Immature natural killer cell (primary cell): ENCODE measurements around the gene TPM2. TPM values are rescaled to one million over a fixed set of nuclear protein-coding genes. Genes with fewer than 3 reads are reported as not detected.
A peak's percentile ranks its signal among the peaks of the same experiment; 100 is the strongest.

Experiments used
- DNase-seq, 3 donors: peaks; one replicate each; pipeline ENCODE4 v3.0.0; 2022; ENCODE audit warnings: mixed read lengths in 1 of 3
- H3K27ac Mint-ChIP-seq, 6 donors: one replicate each; pipeline ENCODE4 v1.8.0; 2020; ENCODE audit warnings: mixed read lengths in 6 of 6, mild to moderate bottlenecking in 5 of 6, inconsistent platforms in 4 of 6, moderate library complexity in 3 of 6
- H3K27me3 Mint-ChIP-seq, 3 donors: one replicate each; pipeline ENCODE4 v1.8.0; 2020 to 2021; ENCODE audit warnings: low read depth in 3 of 3, mild to moderate bottlenecking in 3 of 3, mixed read lengths in 3 of 3, moderate library complexity in 3 of 3, inconsistent platforms in 1 of 3
- H3K36me3 Mint-ChIP-seq, 3 donors: one replicate each; pipeline ENCODE4 v1.8.0; 2020; ENCODE audit warnings: mixed read lengths in 3 of 3, inconsistent platforms in 2 of 3, mild to moderate bottlenecking in 2 of 3
- H3K4me1 Mint-ChIP-seq, 2 donors: one replicate each; pipeline ENCODE4 v1.8.0; 2020; ENCODE audit warnings: inconsistent platforms in 2 of 2, mild to moderate bottlenecking in 2 of 2, mixed read lengths in 2 of 2, moderate library complexity in 1 of 2
- H3K4me3 Mint-ChIP-seq, 5 donors: one replicate each; pipeline ENCODE4 v1.8.0; 2020; ENCODE audit warnings: mild to moderate bottlenecking in 5 of 5, mixed read lengths in 5 of 5, inconsistent platforms in 3 of 5, moderate library complexity in 3 of 5
- H3K9me3 Mint-ChIP-seq, 6 donors: one replicate each; pipeline ENCODE4 v1.8.0; 2020; ENCODE audit warnings: mild to moderate bottlenecking in 6 of 6, mixed read lengths in 6 of 6, inconsistent platforms in 4 of 6, moderate library complexity in 3 of 6
- polyA plus RNA-seq, 3 donors: library from polyadenylated mRNA; unstranded; fragments of 300-500 nt; fragmentation: Illumina TruSeq; gene quantifications; one replicate each; pipeline ENCODE4 v1.2.3, GENCODE V29; 2021

The TPM2 gene
- polyA plus RNA-seq, 3 donors from 2014 or later: 0.28 TPM; not detected in 2

GRCh38 chr9:35669331-35670145 is 20.2 kb downstream of the TPM2 start:
- Mint-ChIP-seq H3K4me1 (peaks cover 18 to 21% of the 10 kb centered on the region in 2 donors), H3K27me3 (peaks cover 0 to 6% (median 5%) of the 10 kb centered on the region in 3 donors), H3K36me3 (no peaks in the 10 kb centered on the region), H3K27ac (no peak overlapping the region), H3K9me3 (no peaks in the 10 kb centered on the region), H3K4me3 (no peak overlapping the region)
- no peak for DNase-seq

DNA sequence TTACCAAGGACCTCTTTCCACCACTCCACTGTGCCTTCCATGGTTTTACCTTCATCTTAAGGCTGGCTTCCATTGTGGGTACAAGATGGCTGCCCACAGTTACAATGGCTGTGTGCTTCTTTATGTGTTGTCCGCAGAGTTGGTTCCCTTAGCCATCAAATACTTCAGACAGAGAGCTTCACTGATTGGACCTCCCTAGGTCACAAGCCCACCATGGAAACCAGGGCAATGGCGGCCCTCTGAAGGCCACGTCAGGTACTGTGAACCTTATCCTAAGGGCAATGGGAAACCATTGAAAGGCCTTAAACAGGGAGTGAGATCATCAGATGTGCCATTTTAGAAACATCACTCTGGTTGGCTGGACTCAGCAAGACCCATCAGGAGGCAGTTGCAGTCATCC is 21.8 kb downstream of the TPM2 start:
- no peak overlapping the region for H3K27ac Mint-ChIP-seq
- no peak overlapping the region for H3K4me3 Mint-ChIP-seq
- no peaks in the 10 kb centered on the region for H3K9me3 Mint-ChIP-seq
- no peaks in the 10 kb centered on the region for H3K36me3 Mint-ChIP-seq
- DNase-seq: no peak
- peaks cover 0 to 3% (median 3%) of the 10 kb centered on the region in 3 donors for H3K27me3 Mint-ChIP-seq
- peaks cover 30 to 34% of the 10 kb centered on the region in 2 donors for H3K4me1 Mint-ChIP-seq

- DNase-seq: no peak
- no peaks in the 10 kb centered on the region for H3K9me3 Mint-ChIP-seq
- H3K27ac Mint-ChIP-seq: no peak overlapping the region
- peaks cover 0 to 5% (median 3%) of the 10 kb centered on the region in 3 donors for H3K27me3 Mint-ChIP-seq
- H3K36me3 Mint-ChIP-seq: peaks cover 4 to 5% (median 5%) of the 10 kb centered on the region in 3 donors
- peak overlapping the region in 1 of 5 donors; percentile 10 for H3K4me3 Mint-ChIP-seq
- peaks cover 44 to 48% of the 10 kb centered on the region in 2 donors for H3K4me1 Mint-ChIP-seq
Observed at GRCh38 chr9:35666549-35666948, 23.2 kb downstream of the TPM2 start.

GRCh38 chr9:35666045-35666444 is 23.7 kb downstream of the TPM2 start:
- Mint-ChIP-seq H3K36me3 (peaks cover 4 to 5% (median 5%) of the 10 kb centered on the region in 3 donors), H3K27me3 (peaks cover 0 to 5% (median 3%) of the 10 kb centered on the region in 3 donors), H3K9me3 (no peaks in the 10 kb centered on the region), H3K4me1 (peaks cover 48 to 53% of the 10 kb centered on the region in 2 donors), H3K27ac (peak overlapping the region in 3 of 6 donors; percentile 61 to 91 (median 65)), H3K4me3 (peak overlapping the region; percentile 87 to 93 (median 89))
- no peak for DNase-seq

DNA sequence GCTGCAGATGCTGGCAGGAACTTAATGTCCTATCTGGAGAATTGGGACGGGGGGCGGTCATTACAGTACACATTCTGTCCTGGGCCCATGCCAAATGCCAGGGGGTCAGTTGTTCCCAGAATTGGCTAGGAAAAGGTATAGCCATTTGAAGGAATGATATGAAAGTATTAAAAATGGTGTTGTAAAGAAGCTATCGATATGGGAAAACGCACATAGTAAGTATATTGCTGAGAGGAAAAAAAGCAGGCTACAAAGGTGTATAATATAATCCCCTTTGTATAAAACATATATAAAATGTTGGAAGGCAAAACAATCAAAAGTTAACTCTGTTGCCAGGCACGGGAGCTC is 24.3 kb downstream of the TPM2 start:
- no peak for DNase-seq

GRCh38 chr9:35664531-35665470 is 24.9 kb downstream of the TPM2 start, which contains the start of gene ARHGEF39:
ARHGEF39 (minus strand) TSS chr9:35665195; CDS start chr9:35665169, 26 bp downstream.
- Mint-ChIP-seq H3K4me3 (peak within 1 kb of the TSS; percentile 87 to 93 (median 89)), H3K36me3 (peaks cover 9 to 16% (median 14%) of the 10 kb centered on the region in 3 donors), H3K27me3 (peaks cover 0 to 5% (median 3%) of the 10 kb centered on the region in 3 donors), H3K9me3 (no peaks in the 10 kb centered on the region), H3K27ac (peak within 1 kb of the TSS; percentile 83 to 96 (median 90)), H3K4me1 (peaks cover 60 to 65% of the 10 kb centered on the region in 2 donors)
- DNase-seq: peak; percentile 74 to 76 (median 76)

More for the DNA sequence above, 24.3 kb downstream of the TPM2 start:
- Mint-ChIP-seq H3K27me3 (peaks cover 0 to 5% (median 3%) of the 10 kb centered on the region in 3 donors), H3K27ac (peak overlapping the region; percentile 72 to 96 (median 90)), H3K4me3 (peak overlapping the region; percentile 87 to 93 (median 89)), H3K9me3 (no peaks in the 10 kb centered on the region), H3K36me3 (peaks cover 5 to 11% (median 10%) of the 10 kb centered on the region in 3 donors), H3K4me1 (peaks cover 54 to 59% of the 10 kb centered on the region in 2 donors)

- peaks cover 0 to 5% (median 3%) of the 10 kb centered on the region in 6 donors for H3K9me3 Mint-ChIP-seq
- no peak for DNase-seq
- peaks cover 75 to 85% of the 10 kb centered on the region in 2 donors for H3K4me1 Mint-ChIP-seq
- peaks cover 8 to 23% (median 18%) of the 10 kb centered on the region in 3 donors for H3K27me3 Mint-ChIP-seq
- peak overlapping the region; percentile 56 to 83 (median 77) for H3K4me3 Mint-ChIP-seq
- peak overlapping the region; percentile 89 to 96 (median 92) for H3K27ac Mint-ChIP-seq
- peaks cover 13 to 24% (median 23%) of the 10 kb centered on the region in 3 donors for H3K36me3 Mint-ChIP-seq
Observed at GRCh38 chr9:35662437-35662836, 27.3 kb downstream of the TPM2 start.

GRCh38 chr9:35661756-35662350 is 27.9 kb downstream of the TPM2 start:
- Mint-ChIP-seq H3K27me3 (peaks cover 11 to 28% (median 24%) of the 10 kb centered on the region in 3 donors), H3K4me3 (peak overlapping the region; percentile 56 to 83 (median 77)), H3K36me3 (peaks cover 13 to 24% (median 23%) of the 10 kb centered on the region in 3 donors), H3K4me1 (peaks cover 81 to 91% of the 10 kb centered on the region in 2 donors), H3K27ac (peak overlapping the region; percentile 89 to 96 (median 92)), H3K9me3 (peaks cover 0 to 5% (median 3%) of the 10 kb centered on the region in 6 donors)
- peak; percentile 51 to 53 (median 52) for DNase-seq

GRCh38 chr9:35660966-35661415 is 28.7 kb downstream of the TPM2 start:
- H3K27ac Mint-ChIP-seq: peak overlapping the region; percentile 81 to 96 (median 91)
- peaks cover 87 to 96% of the 10 kb centered on the region in 2 donors for H3K4me1 Mint-ChIP-seq
- peaks cover 0 to 5% (median 3%) of the 10 kb centered on the region in 6 donors for H3K9me3 Mint-ChIP-seq
- peak overlapping the region; percentile 33 to 66 (median 52) for H3K4me3 Mint-ChIP-seq
- peaks cover 13 to 24% (median 23%) of the 10 kb centered on the region in 3 donors for H3K36me3 Mint-ChIP-seq
- peaks cover 11 to 32% (median 27%) of the 10 kb centered on the region in 3 donors for H3K27me3 Mint-ChIP-seq
- no peak for DNase-seq

DNA sequence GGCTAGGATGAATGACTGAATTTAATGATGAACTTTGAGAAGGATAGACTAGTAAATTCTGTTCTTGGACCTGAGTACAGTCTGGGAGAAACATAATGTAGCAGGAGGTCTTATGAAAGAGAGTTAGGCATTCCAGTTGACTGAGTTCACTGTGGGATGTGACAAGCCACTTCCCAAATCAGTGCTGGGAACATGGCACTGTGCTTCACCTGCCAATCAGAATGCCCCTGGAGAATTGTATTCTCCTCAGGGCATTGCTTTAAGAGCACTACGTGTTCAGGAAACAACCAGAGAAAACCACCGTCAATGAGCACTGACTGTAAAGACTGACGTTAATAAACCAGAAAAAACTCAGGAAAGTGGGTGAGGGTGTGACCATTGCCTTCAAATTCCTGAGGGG is 30.4 kb downstream of the TPM2 start:
- DNase-seq: no peak
- Mint-ChIP-seq H3K27ac (peak overlapping the region; percentile 89 to 100 (median 92)), H3K9me3 (peaks cover 0 to 5% (median 3%) of the 10 kb centered on the region in 6 donors), H3K4me1 (peaks cover 78 to 85% of the 10 kb centered on the region in 2 donors), H3K27me3 (peaks cover 11 to 30% (median 26%) of the 10 kb centered on the region in 3 donors), H3K4me3 (peak overlapping the region; percentile 81 to 91 (median 89)), H3K36me3 (peaks cover 13 to 24% (median 23%) of the 10 kb centered on the region in 3 donors)

DNA sequence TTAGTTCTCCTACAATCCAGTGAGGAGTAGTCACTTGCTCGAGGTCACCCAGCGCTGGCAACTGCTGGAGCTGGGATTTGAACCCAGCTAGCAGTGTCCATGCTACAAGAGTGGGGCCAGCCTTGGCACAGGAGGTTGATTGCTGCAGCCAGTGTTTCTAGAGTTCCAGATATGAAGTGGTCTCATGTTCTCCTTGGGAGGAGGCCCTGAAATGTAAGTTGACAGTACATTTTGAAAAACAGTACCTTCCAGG is 30.8 kb downstream of the TPM2 start:
- H3K9me3 Mint-ChIP-seq: peaks cover 0 to 5% (median 3%) of the 10 kb centered on the region in 6 donors
- peak overlapping the region; percentile 81 to 91 (median 89) for H3K4me3 Mint-ChIP-seq
- peaks cover 13 to 24% (median 23%) of the 10 kb centered on the region in 3 donors for H3K36me3 Mint-ChIP-seq
- DNase-seq: no peak
- H3K27ac Mint-ChIP-seq: peak overlapping the region; percentile 89 to 100 (median 92)
- H3K27me3 Mint-ChIP-seq: peaks cover 11 to 30% (median 26%) of the 10 kb centered on the region in 3 donors
- peaks cover 74 to 84% of the 10 kb centered on the region in 2 donors for H3K4me1 Mint-ChIP-seq

GRCh38 chr9:35658137-35658967 is 31.4 kb downstream of the TPM2 start, which contains the start of gene CCDC107:
CCDC107 (plus strand) TSS chr9:35658292; CDS start chr9:35658380, 88 bp downstream.
- Mint-ChIP-seq H3K4me1 (peaks cover 70 to 78% of the 10 kb centered on the region in 2 donors), H3K27me3 (peaks cover 11 to 30% (median 26%) of the 10 kb centered on the region in 3 donors), H3K36me3 (peaks cover 13 to 24% (median 23%) of the 10 kb centered on the region in 3 donors), H3K4me3 (peak within 1 kb of the TSS; percentile 81 to 91 (median 89)), H3K27ac (peak within 1 kb of the TSS; percentile 97 to 100 (median 99)), H3K9me3 (peaks cover 0 to 5% (median 3%) of the 10 kb centered on the region in 6 donors)
- DNase-seq: peak; percentile 91 to 93 (median 93)
